PC-9 (cell line): Measurements from ENCODE around the gene INTS11. TPM values are rescaled to one million over a fixed set of nuclear protein-coding genes. Genes with fewer than 3 reads are reported as not detected.

Source experiments
- Bru-seq: library from RNA; stranded (reverse); fragments of 400-500 nt; gene quantifications from one replicate; lab custom pipeline; 2021; lab: Mats Ljungman, UMichigan
- BruChase-seq, 2 experiments: library from RNA; stranded (reverse); fragments of 400-500 nt; gene quantifications; one replicate each; lab custom pipeline; 2021; lab: Mats Ljungman, UMichigan
- BruUV-seq: library from RNA; stranded (reverse); fragments of 400-500 nt; replicated peaks from 2 replicates; lab custom pipeline; 2021; lab: Mats Ljungman, UMichigan
- CTCF ChIA-PET: fragments of 300-600 bp; sonication (Branson Sonifier 250); formaldehyde crosslinking; loops from one replicate; lab custom pipeline; 2022; ENCODE audit warnings: antibody characterized with exemption; lab: Charles Lee
- POLR2A ChIA-PET: fragments of 300-600 bp; sonication (Branson Sonifier 250); formaldehyde crosslinking; loops from one replicate; lab custom pipeline; 2022; ENCODE audit warnings: antibody characterized with exemption; ENCODE audit not compliant: unreplicated experiment; lab: Charles Lee
- DNase-seq, 2 experiments: peaks; one replicate each; pipeline versions ENCODE4 v3.0.0 to v3.0.0-alpha.2; 2015 to 2022; ENCODE audit warnings: mixed read lengths in 1 of 2
- H2AFZ ChIP-seq: fragments of 200-600 bp; sonication (generic); 2 replicates; pipeline ENCODE4 v1.8.1; 2017; ENCODE audit warnings: antibody characterized with exemption
- H3F3A ChIP-seq: fragments of 200-600 bp; sonication (generic); 2 replicates; pipeline ENCODE4 v1.8.1; 2017; ENCODE audit warnings: antibody characterized with exemption, mild to moderate bottlenecking, low read depth; ENCODE audit not compliant: insufficient read depth
- H3K27ac ChIP-seq: fragments of 200-600 bp; sonication (generic); 2 replicates; pipeline ENCODE4 v1.6.1; 2016; ENCODE audit warnings: mixed run types
- H3K27me3 ChIP-seq: fragments of 200-600 bp; sonication (generic); 2 replicates; pipeline ENCODE4 v1.6.1; 2016; ENCODE audit warnings: low read depth, mixed run types; ENCODE audit not compliant: insufficient read depth
- H3K36me3 ChIP-seq: fragments of 200-600 bp; sonication (generic); 2 replicates; pipeline ENCODE4 v1.6.1; 2016; ENCODE audit warnings: low read depth, mixed run types
- H3K4me1 ChIP-seq: fragments of 200-600 bp; sonication (generic); replicated peaks from 2 replicates; pipeline ENCODE4 v1.6.1; 2016; ENCODE audit warnings: mixed run types; ENCODE audit not compliant: insufficient read depth
- H3K4me2 ChIP-seq: fragments of 200-600 bp; sonication (generic); 2 replicates; pipeline ENCODE4 v1.6.1; 2017; ENCODE audit warnings: mixed run types
- H3K4me3 ChIP-seq: fragments of 200-600 bp; sonication (generic); 2 replicates; pipeline ENCODE4 v1.6.1; 2016; ENCODE audit warnings: mixed run types
- H3K79me2 ChIP-seq: fragments of 200-600 bp; sonication (generic); 2 replicates; pipeline ENCODE4 v1.6.1; 2017; ENCODE audit warnings: low read depth, mixed run types
- H3K9me2 ChIP-seq: fragments of 200-600 bp; sonication (generic); 2 replicates; pipeline ENCODE4 v1.8.1; 2017; ENCODE audit warnings: mild to moderate bottlenecking; ENCODE audit not compliant: insufficient read depth
- H3K9me3 ChIP-seq: fragments of 200-600 bp; sonication (generic); 2 replicates; pipeline ENCODE4 v1.8.1; 2016; ENCODE audit warnings: low read depth; ENCODE audit not compliant: insufficient read depth
- H4K20me1 ChIP-seq: fragments of 200-600 bp; sonication (generic); 2 replicates; pipeline ENCODE4 v1.8.1; 2017; ENCODE audit not compliant: insufficient read depth
- EZH2 ChIP-seq: fragments of 200-600 bp; sonication (generic); IDR thresholded peaks from 2 replicates; pipeline ENCODE4 v1.8.0; 2017; ENCODE audit warnings: antibody characterized with exemption, low read depth
- intact Hi-C: fragments of 100-400 bp; cut with micrococcal nuclease; formaldehyde crosslinking; loops from one replicate; pipeline ENCODE4 v1.10.0; 2022; ENCODE audit not compliant: unreplicated experiment
- long read RNA-seq: library from polyadenylated mRNA; stranded (forward); transcript quantifications from one replicate; pipeline ENCODE4 v2.0.0, GENCODE V29; 2022
- total RNA-seq: library from RNA; stranded (reverse); gene quantifications from 2 replicates; pipeline ENCODE4 v1.2.3, GENCODE V29; 2021
- TF ChIP-seq, protein P1 (sequence below): fragments of 200-600 bp; sonication (generic); conservative IDR thresholded peaks from 2 replicates; pipeline ENCODE4 v1.6.1; 2017; ENCODE audit warnings: mixed run types, antibody characterized with exemption, mild to moderate bottlenecking, moderate library complexity

The INTS11 gene
- total RNA-seq (130 and 150 TPM in 2 replicates), Bru-seq, nascent RNA (percentile 66 among the genes with signal in this experiment), BruChase-seq, experiment 1, labeled RNA remaining after a 2-hour chase (percentile 85 among the genes with signal in this experiment), BruChase-seq, experiment 2, labeled RNA remaining after a 6-hour chase (percentile 90 among the genes with signal in this experiment)
- long read RNA-seq, transcript INTS11-208 (17 exons, 2,148 nt): major isoform, 110 of 163 reads
- long read RNA-seq, partial matches to known transcripts: 16 of 163 reads
- long read RNA-seq, other reads (novel, unspliced or antisense): 29 of 163 reads

DNA sequence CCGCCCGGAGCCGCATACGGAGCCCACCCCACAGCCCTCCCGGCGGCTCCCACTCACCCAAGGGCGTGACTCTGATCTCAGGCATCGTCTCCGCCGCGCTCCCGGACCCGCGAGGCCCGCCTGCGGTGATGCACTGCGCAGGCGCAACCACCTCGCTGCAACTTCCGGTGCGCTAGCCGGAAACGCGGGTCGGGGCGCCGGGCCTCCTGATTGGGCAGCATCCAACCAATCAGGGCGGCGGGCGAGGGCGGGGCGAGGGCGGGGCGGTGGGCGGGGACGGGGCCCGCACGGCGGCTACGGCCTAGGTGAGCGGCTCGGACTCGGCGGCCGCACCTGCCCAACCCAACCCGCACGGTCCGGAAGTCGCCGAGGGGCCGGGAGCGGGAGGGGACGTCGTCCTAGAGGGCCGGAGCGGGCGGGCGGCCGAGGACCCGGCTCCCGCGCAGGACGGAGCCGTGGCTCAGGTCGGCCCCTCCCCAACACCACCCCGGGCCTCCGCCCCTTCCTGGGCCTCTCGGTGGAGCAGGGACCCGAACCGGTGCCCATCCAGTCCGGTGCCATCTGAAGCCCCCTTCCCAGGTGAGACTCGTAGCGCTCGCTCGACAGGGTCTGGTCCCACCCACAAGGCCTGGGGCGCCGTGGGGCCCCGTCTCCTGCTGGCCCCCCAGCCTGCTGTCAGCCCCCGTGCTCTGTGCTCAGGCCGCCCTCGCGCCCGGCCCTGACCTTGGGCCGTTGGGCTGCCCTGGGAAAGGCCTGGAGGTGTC, at the start of gene INTS11, which contains the start of gene CPTP:
TSS of gene INTS11 (minus strand) at position 137 of the 764 bp plus-strand sequence. CDS start at position 85, 52 bp downstream.
TSS of gene CPTP (plus strand) at position 279 of the 764 bp plus-strand sequence. CDS start 2,109 bp downstream, outside the sequence.
- TSS peak; percentile 63 for BruUV-seq
- Histone ChIP-seq H2AFZ (peak within 1 kb of the TSS; percentile 80; the same call in 1 of the 2 replicates), H3K9me2 (no peaks in the 10 kb centered on the region), H3K27ac (peak within 1 kb of the TSS; percentile 73), H3K9me3 (no peaks in the 10 kb centered on the region), H4K20me1 (peaks cover 35% of the 10 kb centered on the region), H3K36me3 (no peaks in the 10 kb centered on the region), H3K4me2 (peak within 1 kb of the TSS; percentile 96), H3K79me2 (peaks cover 67% of the 10 kb centered on the region), H3K4me3 (peak within 1 kb of the TSS; percentile 87), H3K27me3 (no peaks in the 10 kb centered on the region), H3K4me1 (peaks cover 15% of the 10 kb centered on the region), H3F3A (peaks cover 32% of the 10 kb centered on the region; the same call in 1 of the 2 replicates)
- CTCF ChIA-PET: interaction anchor here (0.6 kb wide), 1 partner anchor 294 kb away, joined by 3 read pairs; no protein-coding TSS in a partner anchor
- DNase-seq: peak; percentile 78 to 92
- TF ChIP-seq, protein P1, sequence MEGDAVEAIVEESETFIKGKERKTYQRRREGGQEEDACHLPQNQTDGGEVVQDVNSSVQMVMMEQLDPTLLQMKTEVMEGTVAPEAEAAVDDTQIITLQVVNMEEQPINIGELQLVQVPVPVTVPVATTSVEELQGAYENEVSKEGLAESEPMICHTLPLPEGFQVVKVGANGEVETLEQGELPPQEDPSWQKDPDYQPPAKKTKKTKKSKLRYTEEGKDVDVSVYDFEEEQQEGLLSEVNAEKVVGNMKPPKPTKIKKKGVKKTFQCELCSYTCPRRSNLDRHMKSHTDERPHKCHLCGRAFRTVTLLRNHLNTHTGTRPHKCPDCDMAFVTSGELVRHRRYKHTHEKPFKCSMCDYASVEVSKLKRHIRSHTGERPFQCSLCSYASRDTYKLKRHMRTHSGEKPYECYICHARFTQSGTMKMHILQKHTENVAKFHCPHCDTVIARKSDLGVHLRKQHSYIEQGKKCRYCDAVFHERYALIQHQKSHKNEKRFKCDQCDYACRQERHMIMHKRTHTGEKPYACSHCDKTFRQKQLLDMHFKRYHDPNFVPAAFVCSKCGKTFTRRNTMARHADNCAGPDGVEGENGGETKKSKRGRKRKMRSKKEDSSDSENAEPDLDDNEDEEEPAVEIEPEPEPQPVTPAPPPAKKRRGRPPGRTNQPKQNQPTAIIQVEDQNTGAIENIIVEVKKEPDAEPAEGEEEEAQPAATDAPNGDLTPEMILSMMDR: no peak
- no peak for TF ChIP-seq EZH2
- POLR2A ChIA-PET: interaction anchor here (0.6 kb wide), 1 partner anchor 13 kb away, joined by 3 read pairs; no protein-coding TSS in a partner anchor
- intact Hi-C loops: no loop called here

DNA sequence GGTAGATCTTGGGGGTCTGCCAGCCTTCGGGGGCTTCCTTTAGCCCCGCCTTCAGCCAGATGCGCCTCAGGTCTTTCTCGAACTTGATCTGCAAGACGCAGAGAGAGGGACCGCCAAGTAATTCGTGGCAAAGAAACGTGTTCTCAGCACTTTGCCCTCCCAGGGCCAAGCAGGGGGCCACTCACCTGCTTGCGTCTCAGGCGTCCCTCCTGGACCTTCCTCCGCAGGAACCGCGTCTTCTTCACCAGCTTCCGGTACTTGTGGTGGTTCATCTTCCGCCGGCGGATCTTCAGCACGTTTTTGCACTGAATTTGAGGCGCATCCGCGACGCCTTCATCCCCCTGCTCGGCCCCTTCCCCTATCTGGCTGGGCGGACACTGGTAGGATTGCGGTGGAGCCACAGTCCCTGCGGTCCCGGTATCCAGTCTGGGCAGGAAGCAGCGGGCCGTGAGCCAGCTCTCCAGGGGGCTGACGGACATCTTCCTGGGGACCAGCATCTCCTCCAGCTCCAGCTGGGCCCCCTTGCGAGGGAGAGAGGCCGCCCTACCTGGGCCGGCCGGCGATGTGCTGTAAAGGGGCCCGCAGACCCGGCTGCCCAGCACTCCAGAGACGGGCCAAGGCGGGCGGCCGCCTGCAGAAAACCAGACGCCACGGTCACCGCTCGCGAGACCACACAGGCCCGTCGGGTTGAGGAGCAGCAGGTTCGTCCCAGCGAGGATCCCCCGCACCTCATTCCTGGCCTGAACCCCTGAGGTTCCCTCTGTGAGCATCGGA, 49.5 kb upstream of the INTS11 start:
- ChIA-PET POLR2A (no interaction called here), CTCF (no interaction called here)
- H3F3A ChIP-seq: peaks cover 32% of the 10 kb centered on the region; the same call in 1 of the 2 replicates
- H3K36me3 ChIP-seq: no peaks in the 10 kb centered on the region; the same call in 1 of the 2 replicates
- H3K9me3 ChIP-seq: no peaks in the 10 kb centered on the region
- TF ChIP-seq, protein P1: no peak
- no peaks in the 10 kb centered on the region for H3K27me3 ChIP-seq
- H3K27ac ChIP-seq: no peak overlapping the region
- no peaks in the 10 kb centered on the region for H4K20me1 ChIP-seq
- no peak for DNase-seq
- no peaks in the 10 kb centered on the region for H3K9me2 ChIP-seq
- peaks cover 25% of the 10 kb centered on the region for H3K79me2 ChIP-seq
- TSS peak; percentile 73 for BruUV-seq
- peaks cover 16% of the 10 kb centered on the region for H3K4me1 ChIP-seq
- H2AFZ ChIP-seq: peak overlapping the region; percentile 77; the same call in 1 of the 2 replicates
- peak overlapping the region; percentile 91 for H3K4me2 ChIP-seq
- H3K4me3 ChIP-seq: peak overlapping the region; percentile 81
- intact Hi-C loops: loop anchor here (2.0 to 10.0 kb wide), 2 partner anchors 29 to 131 kb away; no protein-coding TSS in a partner anchor
